IMR-90 (cell line): ENCODE results near the gene FAM149A. TPM values are rescaled to one million over a fixed set of nuclear protein-coding genes. Genes with fewer than 3 reads are reported as not detected.

Experiments
- ATAC-seq: fragments of 200-7000 bp; cut with Tn5 transposase; 2 replicates; pipeline ENCODE4 v1.9.1; 2020; ENCODE audit warnings: low read depth, mild to moderate bottlenecking, moderate library complexity
- BruUV-seq: library from RNA; stranded (reverse); fragments of 400-500 nt; replicated peaks from 2 replicates; lab custom pipeline; 2021; lab: Mats Ljungman, UMichigan
- CTCF ChIA-PET: fragments of 300-600 bp; formaldehyde crosslinking; extraction: SDS; loops from one replicate; lab custom pipeline; 2021; ENCODE audit warnings: antibody characterized with exemption; lab: Yijun Ruan, JAX
- POLR2A ChIA-PET: fragments of 300-600 bp; sonication (Branson Sonifier 250); formaldehyde crosslinking; loops from one replicate; lab custom pipeline; 2022; ENCODE audit warnings: antibody characterized with exemption; ENCODE audit not compliant: unreplicated experiment; lab: Charles Lee
- DNase-seq: peaks from one replicate; pipeline ENCODE4 v3.0.0; 2013
- H2AFZ ChIP-seq: replicated peaks from 2 replicates; pipeline ENCODE3; 2013; ENCODE audit warnings: low read length, mild to moderate bottlenecking; ENCODE audit not compliant: poor library complexity
- H2AK5ac ChIP-seq: 2 replicates; pipeline ENCODE4 v1.6.1; 2013; ENCODE audit warnings: low read depth, low read length, inconsistent platforms
- H2AK9ac ChIP-seq: replicated peaks from 2 replicates; pipeline ENCODE3; 2013; ENCODE audit warnings: mild to moderate bottlenecking, low read depth, low read length, moderate library complexity; ENCODE audit not compliant: poor library complexity
- H2BK120ac ChIP-seq: 2 replicates; pipeline ENCODE4 v1.6.1; 2013; ENCODE audit warnings: low read depth, low read length, inconsistent platforms
- H2BK15ac ChIP-seq: 3 replicates; pipeline ENCODE4 v1.6.1; 2013; ENCODE audit warnings: low read depth, low read length, inconsistent platforms
- H2BK20ac ChIP-seq: 2 replicates; pipeline ENCODE4 v1.6.1; 2013; ENCODE audit warnings: low read depth, mild to moderate bottlenecking, inconsistent platforms, low read length, moderate library complexity
- H2BK5ac ChIP-seq: 2 replicates; pipeline ENCODE4 v1.6.1; 2013; ENCODE audit warnings: mild to moderate bottlenecking, low read depth, low read length, inconsistent platforms; ENCODE audit not compliant: poor library complexity, severe bottlenecking
- H3K14ac ChIP-seq: replicated peaks from 2 replicates; pipeline ENCODE4 v1.6.1; 2013; ENCODE audit warnings: low read depth, low read length, inconsistent platforms
- H3K18ac ChIP-seq: 2 replicates; pipeline ENCODE4 v1.6.1; 2013; ENCODE audit warnings: low read depth, low read length, control low read depth
- H3K23ac ChIP-seq: 2 replicates; pipeline ENCODE4 v1.6.1; 2013; ENCODE audit warnings: low read depth, low read length, inconsistent platforms
- H3K27ac ChIP-seq: 2 replicates; pipeline ENCODE4 v1.5.1; 2013; ENCODE audit warnings: mild to moderate bottlenecking, control low read depth, low read length; ENCODE audit not compliant: insufficient read depth
- H3K27me3 ChIP-seq: 2 replicates; pipeline ENCODE4 v1.6.1; 2013; ENCODE audit warnings: low read length; ENCODE audit not compliant: control insufficient read depth, insufficient read depth
- H3K36me3 ChIP-seq: 2 replicates; pipeline ENCODE4 v1.6.1; 2013; ENCODE audit warnings: low read length, mixed read lengths; ENCODE audit not compliant: control insufficient read depth, insufficient read depth
- H3K4ac ChIP-seq: 2 replicates; pipeline ENCODE4 v1.6.1; 2013; ENCODE audit warnings: low read depth, low read length, inconsistent platforms
- H3K4me1 ChIP-seq: 2 replicates; pipeline ENCODE4 v1.6.1; 2013; ENCODE audit warnings: low read length, mixed read lengths; ENCODE audit not compliant: control insufficient read depth, insufficient read depth
- H3K4me2 ChIP-seq: 2 replicates; pipeline ENCODE4 v1.6.1; 2013; ENCODE audit warnings: low read depth, mild to moderate bottlenecking, control low read depth, low read length, moderate library complexity
- H3K4me3 ChIP-seq: 2 replicates; pipeline ENCODE4 v1.5.1; 2013; ENCODE audit warnings: low read depth, mild to moderate bottlenecking, control low read depth, low read length, moderate library complexity; ENCODE audit not compliant: insufficient read depth
- H3K56ac ChIP-seq: 2 replicates; pipeline ENCODE4 v1.6.1; 2013; ENCODE audit warnings: low read length, inconsistent platforms; ENCODE audit not compliant: insufficient read depth; ENCODE audit errors: extremely low read depth
- H3K79me1 ChIP-seq, 2 experiments: 2 replicates each; pipeline ENCODE4 v1.6.1; 2013; ENCODE audit warnings: low read length in 2 of 2, inconsistent platforms in 1 of 2, low read depth in 1 of 2
- H3K9ac ChIP-seq: 2 replicates; pipeline ENCODE4 v1.6.1; 2013; ENCODE audit warnings: low read depth, low read length, control low read depth
- H3K9me1 ChIP-seq: 2 replicates; pipeline ENCODE4 v1.6.1; 2013; ENCODE audit warnings: low read length, inconsistent platforms; ENCODE audit not compliant: insufficient read depth
- H3K9me3 ChIP-seq: 2 replicates; pipeline ENCODE4 v1.6.1; 2013; ENCODE audit warnings: low read length; ENCODE audit not compliant: control insufficient read depth, insufficient read depth
- H4K20me1 ChIP-seq: 2 replicates; pipeline ENCODE4 v1.6.1; 2013; ENCODE audit warnings: low read length, inconsistent platforms; ENCODE audit not compliant: insufficient read depth
- H4K5ac ChIP-seq: 2 replicates; pipeline ENCODE4 v1.6.1; 2013; ENCODE audit warnings: mild to moderate bottlenecking, low read depth, low read length, control low read depth
- H4K8ac ChIP-seq, 2 experiments: 2 replicates each; pipeline ENCODE4 v1.6.1; 2013; ENCODE audit warnings: low read depth in 2 of 2, low read length in 2 of 2, control low read depth in 1 of 2, inconsistent platforms in 1 of 2
- H4K91ac ChIP-seq: 2 replicates; pipeline ENCODE4 v1.6.1; 2013; ENCODE audit warnings: low read depth, low read length, inconsistent platforms; ENCODE audit not compliant: insufficient read depth
- FOS ChIP-seq: fragments of 150-350 bp; IDR thresholded peaks from 2 replicates; pipeline ENCODE4 v1.6.1; 2016; ENCODE audit warnings: low read depth, low read length
- MAFK ChIP-seq: IDR thresholded peaks from 2 replicates; pipeline ENCODE4 v1.6.1; 2012; ENCODE audit warnings: low read depth, low read length, improper control_type of control experiment
- NFE2L2 ChIP-seq: fragments of 150-350 bp; IDR thresholded peaks from 2 replicates; pipeline ENCODE4 v1.6.1; 2016; ENCODE audit warnings: low read depth, mild to moderate bottlenecking, low read length
- RFX5 ChIP-seq: IDR thresholded peaks from 2 replicates; pipeline ENCODE4 v1.8.0; 2012; ENCODE audit warnings: low read depth, mild to moderate bottlenecking, low read length, moderate library complexity
- SMC3 ChIP-seq: fragments of 150-350 bp; IDR thresholded peaks from 2 replicates; pipeline ENCODE4 v1.6.1; 2016; ENCODE audit warnings: low read depth, mild to moderate bottlenecking, antibody characterized with exemption, low read length, moderate library complexity
- WGBS, 2 experiments: methylation state at CpG; one replicate each; pipeline versions ENCODE4 v1.1.5 to v1.1.7; 2013; ENCODE audit warnings: missing lambda C conversion rate in 2 of 2; ENCODE audit not compliant: insufficient read length in 1 of 2; ENCODE audit errors: extremely low coverage in 2 of 2; 5-methylcytosine and 5-hydroxymethylcytosine counted together
- dilution Hi-C: fragments of 300-500 bp; cut with HindIII; formaldehyde crosslinking; loops from one replicate; pipeline ENCODE4 v1.14.3; 2018; ENCODE audit warnings: low sequenced_read_pairs; ENCODE audit not compliant: unreplicated experiment
- in situ Hi-C: fragments of 300-500 bp; cut with MboI; formaldehyde crosslinking; loops from 3 replicates; pipeline ENCODE4 v1.14.3; 2019; ENCODE audit warnings: low sequenced_read_pairs, inconsistent platforms, mixed read lengths
- intact Hi-C: fragments of 100-400 bp; cut with micrococcal nuclease; formaldehyde crosslinking; loops from 2 replicates; pipeline ENCODE4 v1.10.0; 2022
- polyA plus RNA-seq, 3 experiments: library from polyadenylated mRNA; depleted of rRNA; stranded (reverse); fragments of >200 nt; gene quantifications; 2 replicates each; pipeline ENCODE4 v1.2.3, GENCODE V29; 2012; ENCODE audit warnings: low replicate concordance in 1 of 3
- total RNA-seq: library from RNA; depleted of rRNA; stranded (reverse); fragments of >200 nt; gene quantifications from 2 replicates; pipeline ENCODE4 v1.2.3, GENCODE V29; 2012
- TF ChIP-seq, protein P1 (sequence below): fragments of 150-350 bp; IDR thresholded peaks from 2 replicates; pipeline ENCODE4 v1.6.1; 2017; ENCODE audit warnings: mild to moderate bottlenecking, antibody characterized with exemption, low read length, low read depth
- TF ChIP-seq, protein P2 (sequence below): fragments of 150-350 bp; IDR thresholded peaks from 2 replicates; pipeline ENCODE4 v1.6.1; 2016; ENCODE audit warnings: low read depth, mild to moderate bottlenecking, low read length, moderate library complexity, borderline replicate concordance
- TF ChIP-seq, protein P3 (sequence below): conservative IDR thresholded peaks from 2 replicates; pipeline ENCODE4 v1.5.1; 2012; ENCODE audit warnings: mild to moderate bottlenecking, low read depth, low read length, improper control_type of control experiment

FAM149A gene
- total and polyA plus RNA-seq, 2 of the 4 experiments (the other 2 are of a cell fraction) = 0.54 to 0.70 TPM

DNA sequence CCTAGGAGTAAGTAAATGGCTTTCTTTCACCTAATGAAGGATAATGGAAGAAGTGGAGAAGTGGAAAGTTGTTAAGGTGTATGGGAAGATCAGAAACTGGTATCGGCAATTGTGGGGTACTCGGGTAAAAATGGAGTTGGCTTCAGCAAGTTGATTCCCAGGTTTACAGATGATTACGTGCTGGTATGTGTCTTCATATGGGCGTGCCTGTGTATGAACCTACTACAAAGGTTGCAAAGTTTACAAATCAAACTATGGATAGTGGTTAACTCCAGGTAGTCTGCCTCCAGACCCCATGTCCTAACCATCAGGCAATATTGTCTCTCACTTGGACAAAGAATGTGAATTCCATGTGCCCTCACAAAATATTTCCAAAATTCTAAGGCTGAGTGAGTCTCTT, 34.8 kb upstream of the FAM149A start:
- 83 to 100% methylated on average over 1 to 2 of the region's 4 CpGs for WGBS, 2 experiments
- BruUV-seq = no TSS peak
- H3K4me3 ChIP-seq = no peak overlapping the region
- DNase-seq (no peak), ATAC-seq (no peak)
- no peak overlapping the region for H2BK15ac ChIP-seq
- H3K27ac ChIP-seq = no peak overlapping the region
- H4K91ac ChIP-seq = no peak overlapping the region
- no peak overlapping the region for H4K5ac ChIP-seq
- no peak overlapping the region for H2AK9ac ChIP-seq
- no peaks in the 10 kb centered on the region for H3K36me3 ChIP-seq
- H3K14ac ChIP-seq = no peak overlapping the region
- no peaks in the 10 kb centered on the region for H3K27me3 ChIP-seq
- H2BK20ac ChIP-seq = no peak overlapping the region
- H3K18ac ChIP-seq = no peak overlapping the region
- POLR2A ChIA-PET = no interaction called here
- no peak overlapping the region for H3K9ac ChIP-seq
- H3K4ac ChIP-seq = no peak overlapping the region
- CTCF ChIA-PET = no interaction called here
- no peak overlapping the region for H3K4me2 ChIP-seq
- H3K79me1 ChIP-seq = no peaks in the 10 kb centered on the region
- in situ Hi-C loops = no loop called here
- no peak overlapping the region for H2BK120ac ChIP-seq
- H3K9me3 ChIP-seq = no peaks in the 10 kb centered on the region
- intact Hi-C loops = loop anchor here (5.0 kb wide), 1 partner anchor 123 kb away; the partner anchor contains the start of gene CYP4V2
- no peaks in the 10 kb centered on the region for H4K20me1 ChIP-seq
- H4K8ac ChIP-seq = no peak overlapping the region
- no peak overlapping the region for H2AFZ ChIP-seq
- H2AK5ac ChIP-seq = no peak overlapping the region
- dilution Hi-C loops = no loop called here
- H3K56ac ChIP-seq = no peak overlapping the region
- H3K9me1 ChIP-seq = no peaks in the 10 kb centered on the region; the same call in 1 of the 2 replicates
- no peak overlapping the region for H2BK5ac ChIP-seq
- TF ChIP-seq, protein P1, sequence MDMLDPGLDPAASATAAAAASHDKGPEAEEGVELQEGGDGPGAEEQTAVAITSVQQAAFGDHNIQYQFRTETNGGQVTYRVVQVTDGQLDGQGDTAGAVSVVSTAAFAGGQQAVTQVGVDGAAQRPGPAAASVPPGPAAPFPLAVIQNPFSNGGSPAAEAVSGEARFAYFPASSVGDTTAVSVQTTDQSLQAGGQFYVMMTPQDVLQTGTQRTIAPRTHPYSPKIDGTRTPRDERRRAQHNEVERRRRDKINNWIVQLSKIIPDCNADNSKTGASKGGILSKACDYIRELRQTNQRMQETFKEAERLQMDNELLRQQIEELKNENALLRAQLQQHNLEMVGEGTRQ = no peak
- no peak for TF ChIP-seq NFE2L2
- TF ChIP-seq, protein P2, sequence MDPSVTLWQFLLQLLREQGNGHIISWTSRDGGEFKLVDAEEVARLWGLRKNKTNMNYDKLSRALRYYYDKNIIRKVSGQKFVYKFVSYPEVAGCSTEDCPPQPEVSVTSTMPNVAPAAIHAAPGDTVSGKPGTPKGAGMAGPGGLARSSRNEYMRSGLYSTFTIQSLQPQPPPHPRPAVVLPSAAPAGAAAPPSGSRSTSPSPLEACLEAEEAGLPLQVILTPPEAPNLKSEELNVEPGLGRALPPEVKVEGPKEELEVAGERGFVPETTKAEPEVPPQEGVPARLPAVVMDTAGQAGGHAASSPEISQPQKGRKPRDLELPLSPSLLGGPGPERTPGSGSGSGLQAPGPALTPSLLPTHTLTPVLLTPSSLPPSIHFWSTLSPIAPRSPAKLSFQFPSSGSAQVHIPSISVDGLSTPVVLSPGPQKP = no peak
- no peak for TF ChIP-seq RFX5
- TF ChIP-seq, protein P3, sequence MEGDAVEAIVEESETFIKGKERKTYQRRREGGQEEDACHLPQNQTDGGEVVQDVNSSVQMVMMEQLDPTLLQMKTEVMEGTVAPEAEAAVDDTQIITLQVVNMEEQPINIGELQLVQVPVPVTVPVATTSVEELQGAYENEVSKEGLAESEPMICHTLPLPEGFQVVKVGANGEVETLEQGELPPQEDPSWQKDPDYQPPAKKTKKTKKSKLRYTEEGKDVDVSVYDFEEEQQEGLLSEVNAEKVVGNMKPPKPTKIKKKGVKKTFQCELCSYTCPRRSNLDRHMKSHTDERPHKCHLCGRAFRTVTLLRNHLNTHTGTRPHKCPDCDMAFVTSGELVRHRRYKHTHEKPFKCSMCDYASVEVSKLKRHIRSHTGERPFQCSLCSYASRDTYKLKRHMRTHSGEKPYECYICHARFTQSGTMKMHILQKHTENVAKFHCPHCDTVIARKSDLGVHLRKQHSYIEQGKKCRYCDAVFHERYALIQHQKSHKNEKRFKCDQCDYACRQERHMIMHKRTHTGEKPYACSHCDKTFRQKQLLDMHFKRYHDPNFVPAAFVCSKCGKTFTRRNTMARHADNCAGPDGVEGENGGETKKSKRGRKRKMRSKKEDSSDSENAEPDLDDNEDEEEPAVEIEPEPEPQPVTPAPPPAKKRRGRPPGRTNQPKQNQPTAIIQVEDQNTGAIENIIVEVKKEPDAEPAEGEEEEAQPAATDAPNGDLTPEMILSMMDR = no peak
- TF ChIP-seq FOS = no peak
- no peak for TF ChIP-seq SMC3
- TF ChIP-seq MAFK = no peak
- no peak overlapping the region for H3K23ac ChIP-seq
- H3K4me1 ChIP-seq = peaks cover 1% of the 10 kb centered on the region; the same call in 1 of the 2 replicates
